ENCODE results near the gene MAPK4.
A peak's percentile ranks its signal among the peaks of the same experiment; 100 is the strongest.

GRCh38 chr18:50610349-50610748 is 50.5 kb downstream of the MAPK4 start:
- TF ChIP-seq POLR2AphosphoS5 (IDR thresholded peaks at IDR 0.05; ENCODE audit: low read depth) (no peak), REST (IDR thresholded peaks at IDR 0.05; ENCODE audit: insufficient replicate concordance, low read depth) (no peak), CTCF (IDR thresholded peaks at IDR 0.05; ENCODE audit: insufficient read depth, low read length) (peak; percentile 19)
